ENCODE measurements around the gene DPP6.

GRCh38 chr7:154431045-154431444 is 378.8 kb downstream of the DPP6 start:
- TF ChIP-seq POLR2A (IDR thresholded peaks at IDR 0.05) (no peak), CTCF (IDR thresholded peaks at IDR 0.05 in 8 of 11, conservative IDR thresholded peaks at IDR 0.05 in 3 of 11) (no peak), POLR2AphosphoS5 (IDR thresholded peaks at IDR 0.05) (no peak)
